ENCODE results near the gene PIGC. TPM values are rescaled to one million over a fixed set of nuclear protein-coding genes. Genes with fewer than 3 reads are reported as not detected.

Gene PIGC
- total and polyA plus RNA-seq, 2 donors (not counting 3 experiments of a cell fraction or from before 2014, with no cell fraction given): 16.1 to 25.8 TPM

DNA sequence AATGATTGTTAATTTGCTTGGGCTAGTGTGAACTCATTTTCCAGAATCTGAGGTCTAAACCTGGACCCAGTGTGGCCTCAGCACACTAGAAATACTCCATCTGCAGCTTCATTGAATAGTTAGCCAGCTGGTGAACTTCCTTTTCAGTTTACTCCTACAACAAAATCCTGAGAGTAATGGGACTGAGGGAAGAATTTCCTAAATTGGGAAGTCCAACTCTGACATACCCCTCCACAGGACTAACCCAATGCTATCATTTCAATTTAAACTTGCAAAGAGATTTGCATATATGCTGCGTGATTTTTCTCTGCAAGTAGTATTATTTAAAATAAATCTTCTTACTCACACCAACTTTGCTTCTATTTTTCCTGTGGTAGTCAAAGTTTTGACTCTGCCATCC is 27.8 kb upstream of the PIGC start:
- CTCF ChIA-PET: interaction anchor here (0.9 to 1.0 kb wide), 2 partner anchors 8 to 469 kb away, joined by 3 read pairs; no protein-coding TSS in a partner anchor

DNA sequence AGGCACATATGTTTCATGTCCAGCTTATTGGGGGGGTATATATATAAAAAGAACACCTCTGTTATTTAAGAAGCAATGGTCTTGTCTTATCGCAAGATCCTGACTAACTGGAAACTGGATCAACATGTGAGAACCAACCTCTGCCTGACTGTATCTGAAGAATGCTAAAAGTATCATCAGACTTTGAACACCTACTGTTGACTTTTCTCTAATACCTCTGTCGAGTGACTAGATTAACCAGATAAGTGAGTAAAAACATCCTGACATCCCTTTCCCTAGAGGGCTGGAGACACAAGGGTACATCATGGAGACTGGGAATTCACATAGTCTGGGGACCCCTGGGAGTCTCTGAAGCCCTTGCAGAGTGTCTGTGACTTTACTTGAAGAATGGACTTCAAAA is 26.3 kb upstream of the PIGC start:
- H3K9me1 ChIP-seq (replicated peaks; ENCODE audit: control insufficient read depth, extremely low read depth, insufficient read depth, low read length): no peaks in the 10 kb centered on the region
- no peak for DNase-seq (ENCODE audit: low read depth, low spot score)
- BruUV-seq (replicated peaks): no TSS peak
- H3K36me3 ChIP-seq (ENCODE audit: control insufficient read depth in 2 of 2, extremely low read depth in 1 of 2, insufficient read depth in 2 of 2, low read length in 2 of 2): no peaks in the 10 kb centered on the region
- intact Hi-C loops (cut with micrococcal nuclease): no loop called here
- H3K79me2 ChIP-seq (ENCODE audit: control insufficient read depth, insufficient read depth, low read length): no peaks in the 10 kb centered on the region
- CTCF ChIA-PET: interaction anchor here (0.6 kb wide), 1 partner anchor 41 kb away, joined by 4 read pairs; no protein-coding TSS in a partner anchor
- H3K27ac ChIP-seq (ENCODE audit: insufficient read depth, low read depth, low read length): no peak overlapping the region
- H2AFZ ChIP-seq (ENCODE audit: low read depth, low read length): no peak overlapping the region
- FAIRE-seq: no peak
- TF ChIP-seq, protein P1, sequence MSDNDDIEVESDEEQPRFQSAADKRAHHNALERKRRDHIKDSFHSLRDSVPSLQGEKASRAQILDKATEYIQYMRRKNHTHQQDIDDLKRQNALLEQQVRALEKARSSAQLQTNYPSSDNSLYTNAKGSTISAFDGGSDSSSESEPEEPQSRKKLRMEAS (IDR thresholded peaks at IDR 0.05; ENCODE audit: insufficient read depth, insufficient read length): no peak
- TF ChIP-seq FOS (IDR thresholded peaks at IDR 0.05; ENCODE audit: borderline replicate concordance, insufficient read depth, low read length): no peak
- TF ChIP-seq, protein P2, sequence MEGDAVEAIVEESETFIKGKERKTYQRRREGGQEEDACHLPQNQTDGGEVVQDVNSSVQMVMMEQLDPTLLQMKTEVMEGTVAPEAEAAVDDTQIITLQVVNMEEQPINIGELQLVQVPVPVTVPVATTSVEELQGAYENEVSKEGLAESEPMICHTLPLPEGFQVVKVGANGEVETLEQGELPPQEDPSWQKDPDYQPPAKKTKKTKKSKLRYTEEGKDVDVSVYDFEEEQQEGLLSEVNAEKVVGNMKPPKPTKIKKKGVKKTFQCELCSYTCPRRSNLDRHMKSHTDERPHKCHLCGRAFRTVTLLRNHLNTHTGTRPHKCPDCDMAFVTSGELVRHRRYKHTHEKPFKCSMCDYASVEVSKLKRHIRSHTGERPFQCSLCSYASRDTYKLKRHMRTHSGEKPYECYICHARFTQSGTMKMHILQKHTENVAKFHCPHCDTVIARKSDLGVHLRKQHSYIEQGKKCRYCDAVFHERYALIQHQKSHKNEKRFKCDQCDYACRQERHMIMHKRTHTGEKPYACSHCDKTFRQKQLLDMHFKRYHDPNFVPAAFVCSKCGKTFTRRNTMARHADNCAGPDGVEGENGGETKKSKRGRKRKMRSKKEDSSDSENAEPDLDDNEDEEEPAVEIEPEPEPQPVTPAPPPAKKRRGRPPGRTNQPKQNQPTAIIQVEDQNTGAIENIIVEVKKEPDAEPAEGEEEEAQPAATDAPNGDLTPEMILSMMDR (IDR thresholded peaks at IDR 0.05; ENCODE audit: extremely low read depth in 1 of 2, insufficient read depth in 1 of 2, low read depth in 1 of 2, low read length in 2 of 2): no peak
- TF ChIP-seq POLR2AphosphoS5 (IDR thresholded peaks at IDR 0.05; ENCODE audit: insufficient read depth, low read depth, low read length): no peak
- TF ChIP-seq GATA2 (IDR thresholded peaks at IDR 0.05; ENCODE audit: insufficient read depth, insufficient read length, low read depth, low read length): no peak
- TF ChIP-seq MYC (IDR thresholded peaks at IDR 0.05; ENCODE audit: low read depth, low read length): no peak
- no peak for TF ChIP-seq JUN (IDR thresholded peaks at IDR 0.05; ENCODE audit: borderline replicate concordance, insufficient read depth, insufficient read length, low read depth)
- TF ChIP-seq EZH2 (IDR thresholded peaks at IDR 0.05; ENCODE audit: borderline replicate concordance, low read depth, low read length, severe bottlenecking): no peak
- no peak for TF ChIP-seq POLR2A (IDR thresholded peaks at IDR 0.05; ENCODE audit: low read depth, low read length)
- no peak overlapping the region for H3K4me2 ChIP-seq (ENCODE audit: insufficient read depth, low read length)
- H4K20me1 ChIP-seq (replicated peaks; ENCODE audit: control insufficient read depth, extremely low read depth, insufficient read depth, low read length): no peaks in the 10 kb centered on the region
- POLR2A ChIA-PET: no interaction called here
- peaks cover 7 to 9% of the 10 kb centered on the region in 2 experiments for H3K27me3 ChIP-seq (ENCODE audit: control insufficient read depth in 2 of 2, insufficient read depth in 2 of 2, low read length in 2 of 2)
- H3K4me1 ChIP-seq (ENCODE audit: control insufficient read depth, extremely low read depth, insufficient read depth, low read length): no peaks in the 10 kb centered on the region
- no peaks in the 10 kb centered on the region for H3K9me3 ChIP-seq (replicated peaks; ENCODE audit: control insufficient read depth, insufficient read depth, low read length)
- dilution Hi-C loops (cut with MboI; ENCODE audit: extremely low pct_ligation_motif_present, low sequenced_read_pairs): no loop called here
- H3K4me3 ChIP-seq (replicated peaks in 1 of 3; ENCODE audit: insufficient read depth in 1 of 3, low read depth in 1 of 3, low read length in 3 of 3): no peak overlapping the region
- H3K9ac ChIP-seq (replicated peaks; ENCODE audit: extremely low read depth, insufficient read depth, low read length): no peak overlapping the region

More for the DNA sequence above, 27.8 kb upstream of the PIGC start:
- no peaks in the 10 kb centered on the region for H3K9me1 ChIP-seq (replicated peaks; ENCODE audit: control insufficient read depth, extremely low read depth, insufficient read depth, low read length)
- TF ChIP-seq GATA2 (IDR thresholded peaks at IDR 0.05; ENCODE audit: insufficient read depth, insufficient read length, low read depth, low read length): no peak
- no peak for TF ChIP-seq POLR2A (IDR thresholded peaks at IDR 0.05; ENCODE audit: low read depth, low read length)
- TF ChIP-seq, protein P1 (IDR thresholded peaks at IDR 0.05; ENCODE audit: insufficient read depth, insufficient read length): no peak
- TF ChIP-seq FOS (IDR thresholded peaks at IDR 0.05; ENCODE audit: borderline replicate concordance, insufficient read depth, low read length): no peak
- H2AFZ ChIP-seq (ENCODE audit: low read depth, low read length): no peak overlapping the region
- H3K79me2 ChIP-seq (ENCODE audit: control insufficient read depth, insufficient read depth, low read length): no peaks in the 10 kb centered on the region
- H3K9ac ChIP-seq (replicated peaks; ENCODE audit: extremely low read depth, insufficient read depth, low read length): no peak overlapping the region
- H4K20me1 ChIP-seq (replicated peaks; ENCODE audit: control insufficient read depth, extremely low read depth, insufficient read depth, low read length): no peaks in the 10 kb centered on the region
- POLR2A ChIA-PET: no interaction called here
- no peaks in the 10 kb centered on the region for H3K9me3 ChIP-seq (replicated peaks; ENCODE audit: control insufficient read depth, insufficient read depth, low read length)
- H3K27ac ChIP-seq (ENCODE audit: insufficient read depth, low read depth, low read length): no peak overlapping the region
- no peak overlapping the region for H3K4me2 ChIP-seq (ENCODE audit: insufficient read depth, low read length)
- H3K4me3 ChIP-seq (replicated peaks in 1 of 3; ENCODE audit: insufficient read depth in 1 of 3, low read depth in 1 of 3, low read length in 3 of 3): no peak overlapping the region
- H3K4me1 ChIP-seq (ENCODE audit: control insufficient read depth, extremely low read depth, insufficient read depth, low read length): no peaks in the 10 kb centered on the region
- peaks cover 7 to 9% of the 10 kb centered on the region in 2 experiments for H3K27me3 ChIP-seq (ENCODE audit: control insufficient read depth in 2 of 2, insufficient read depth in 2 of 2, low read length in 2 of 2)
- H3K36me3 ChIP-seq (ENCODE audit: control insufficient read depth in 2 of 2, extremely low read depth in 1 of 2, insufficient read depth in 2 of 2, low read length in 2 of 2): no peaks in the 10 kb centered on the region
- BruUV-seq (replicated peaks): no TSS peak
- FAIRE-seq (no peak), DNase-seq (ENCODE audit: low read depth, low spot score) (no peak)
- dilution Hi-C loops (cut with MboI; ENCODE audit: extremely low pct_ligation_motif_present, low sequenced_read_pairs) (no loop called here), intact Hi-C loops (cut with micrococcal nuclease) (no loop called here)
